Measurements from ENCODE around the gene SEPTIN6. TPM values are rescaled to one million over a fixed set of nuclear protein-coding genes. Genes with fewer than 3 reads are reported as not detected.

Gene SEPTIN6
- 1 to 10 TPM; 2.2 to 3.8 (median 3.0) TPM for total RNA-seq
- 1 to 10 TPM; 2.3 to 3.1 (median 2.8) TPM for polyA plus RNA-seq
- long read RNA-seq, donor 1, partial matches to known transcripts = 0 of 6 reads
- long read RNA-seq, donor 1, other reads (novel, unspliced or antisense) = 1 of 6 reads
- long read RNA-seq, donor 2, full-length matches to known transcripts = 7 of 10 reads
- long read RNA-seq, donor 2, partial matches to known transcripts = 3 of 10 reads
- long read RNA-seq, donor 2, other reads (novel, unspliced or antisense) = 0 of 10 reads

GRCh38 chrX:119693040-119693995 is at the start of gene SEPTIN6:
Gene SEPTIN6, minus strand, starts transcription at chrX:119693168. Its CDS starts 63 bp downstream, at chrX:119693105.
- Histone ChIP-seq H3K27ac (no peak within 1 kb of the TSS), H3K4me3 (peak within 1 kb of the TSS; percentile 77), H3K9me3 (no peaks in the 10 kb centered on the region), H3K27me3 (ENCODE audit: insufficient read depth in 3 of 3, low read length in 2 of 3) (no peaks in the 10 kb centered on the region), H3K4me1 (no peaks in the 10 kb centered on the region), H3K36me3 (ENCODE audit: insufficient read depth in 1 of 2, low read depth in 1 of 2) (no peaks in the 10 kb centered on the region)
- intact Hi-C loops (cut with DNase I) = no loop called here
- ATAC-seq (peak; percentile 68 to 88 (median 72)), DNase-seq (peak; percentile 68 to 81)
- WGBS, 3 donors = 6 to 37% (median 7%) methylated on average over 6 to 58 of the region's 59 CpGs
- no peak for TF ChIP-seq CTCF (IDR thresholded peaks at IDR 0.05)

GRCh38 chrX:119738742-119739141 is 45.8 kb upstream of the SEPTIN6 start:
- no peaks in the 10 kb centered on the region for H3K36me3 ChIP-seq (ENCODE audit: insufficient read depth in 1 of 2, low read depth in 1 of 2)
- 26 to 52% (median 26%) methylated on average over 5 of the region's 5 CpGs for WGBS, 3 donors
- ATAC-seq (no peak), DNase-seq (no peak)
- no peaks in the 10 kb centered on the region for H3K27me3 ChIP-seq (ENCODE audit: insufficient read depth in 3 of 3, low read length in 2 of 3)
- no peaks in the 10 kb centered on the region for H3K9me3 ChIP-seq
- no peaks in the 10 kb centered on the region for H3K4me1 ChIP-seq
- intact Hi-C loops (cut with DNase I) = no loop called here
- no peak overlapping the region for H3K27ac ChIP-seq
- TF ChIP-seq CTCF (IDR thresholded peaks at IDR 0.05) = no peak
- H3K4me3 ChIP-seq = no peak overlapping the region

- TF ChIP-seq CTCF (IDR thresholded peaks at IDR 0.05) = no peak
- ATAC-seq (peak; percentile 43 to 69 (median 60)), DNase-seq (no peak)
- intact Hi-C loops (cut with DNase I) = no loop called here
- Histone ChIP-seq H3K4me3 (no peak overlapping the region), H3K4me1 (no peaks in the 10 kb centered on the region), H3K27ac (peak overlapping the region; percentile 25), H3K27me3 (ENCODE audit: insufficient read depth in 3 of 3, low read length in 2 of 3) (no peaks in the 10 kb centered on the region), H3K9me3 (no peaks in the 10 kb centered on the region), H3K36me3 (ENCODE audit: insufficient read depth in 1 of 2, low read depth in 1 of 2) (no peaks in the 10 kb centered on the region)
- WGBS, 3 donors = 28 to 53% (median 34%) methylated on average over 10 to 12 of the region's 12 CpGs
Observed at GRCh38 chrX:119736206-119736764, 43.3 kb upstream of the SEPTIN6 start.

- peak overlapping the region; percentile 25 for H3K27ac ChIP-seq
- no peaks in the 10 kb centered on the region for H3K9me3 ChIP-seq
- intact Hi-C loops (cut with DNase I) = no loop called here
- H3K27me3 ChIP-seq (ENCODE audit: insufficient read depth in 3 of 3, low read length in 2 of 3) = no peaks in the 10 kb centered on the region
- DNase-seq = peak in 1 of 2 donors; percentile 21
- peak; percentile 61 to 81 (median 76) for ATAC-seq
- no peak for TF ChIP-seq CTCF (IDR thresholded peaks at IDR 0.05)
- no peaks in the 10 kb centered on the region for H3K36me3 ChIP-seq (ENCODE audit: insufficient read depth in 1 of 2, low read depth in 1 of 2)
- 22 to 40% (median 28%) methylated on average over 5 to 6 of the region's 6 CpGs for WGBS, 3 donors
- no peak overlapping the region for H3K4me3 ChIP-seq
- H3K4me1 ChIP-seq = no peaks in the 10 kb centered on the region
Observed at GRCh38 chrX:119735467-119735866, 42.5 kb upstream of the SEPTIN6 start.
